Measurements from ENCODE around the gene ACACA.
A peak's percentile ranks its signal among the peaks of the same experiment; 100 is the strongest.
"Not testable (repeated sequence)": the region's sequence is repeated elsewhere in the genome, so short reads cannot be mapped to it uniquely, and the experiment has no call there.

The ACACA gene

DNA sequence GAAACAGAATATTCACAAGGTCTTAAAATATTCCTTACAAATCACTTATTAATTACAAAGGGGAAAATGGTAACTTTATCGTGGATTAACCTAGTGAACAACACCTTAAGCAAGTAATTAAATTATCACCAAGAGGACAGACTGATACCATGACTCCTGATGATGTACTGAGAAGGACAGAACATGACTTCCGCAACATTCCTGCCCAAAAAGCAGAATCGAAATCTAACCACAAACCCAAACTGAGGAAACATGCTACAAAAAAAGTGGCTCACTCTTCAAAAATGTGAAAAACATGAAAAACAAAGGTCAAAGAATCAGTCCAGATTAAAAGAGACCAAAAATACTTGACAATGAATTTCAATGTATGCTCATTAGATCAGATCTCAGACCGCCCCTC is 306.4 kb downstream of the ACACA start:
- no peak for DNase-seq (ENCODE audit: low read depth in 2 of 2)

- DNase-seq (ENCODE audit: low read depth in 2 of 2): no peak
These were observed 307.5 kb downstream of the ACACA start for GRCh38 chr17:37098910-37099664.

- no peak for DNase-seq (ENCODE audit: low read depth in 2 of 2)
These were observed 308.5 kb downstream of the ACACA start for GRCh38 chr17:37098152-37098551.

DNA sequence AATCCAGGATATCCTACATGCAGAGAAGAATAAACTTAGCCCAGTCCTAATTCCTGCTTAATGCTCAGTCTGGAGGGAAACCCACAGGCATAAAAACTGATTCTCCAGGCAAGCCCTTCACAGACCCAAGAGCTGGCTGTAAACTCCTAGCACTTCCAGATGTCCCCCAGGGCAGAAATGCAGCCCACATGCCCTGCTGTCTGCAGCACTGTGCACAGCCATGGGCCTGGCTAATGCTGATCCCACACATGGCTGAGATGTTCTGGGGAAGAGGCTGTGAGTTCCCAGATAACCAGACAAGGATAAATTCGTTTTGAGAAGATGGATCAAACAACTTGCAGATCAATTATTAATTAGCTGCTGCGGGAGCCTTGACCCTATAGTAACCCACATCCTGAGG is 309.5 kb downstream of the ACACA start:
- DNase-seq (ENCODE audit: low read depth in 2 of 2): no peak

DNA sequence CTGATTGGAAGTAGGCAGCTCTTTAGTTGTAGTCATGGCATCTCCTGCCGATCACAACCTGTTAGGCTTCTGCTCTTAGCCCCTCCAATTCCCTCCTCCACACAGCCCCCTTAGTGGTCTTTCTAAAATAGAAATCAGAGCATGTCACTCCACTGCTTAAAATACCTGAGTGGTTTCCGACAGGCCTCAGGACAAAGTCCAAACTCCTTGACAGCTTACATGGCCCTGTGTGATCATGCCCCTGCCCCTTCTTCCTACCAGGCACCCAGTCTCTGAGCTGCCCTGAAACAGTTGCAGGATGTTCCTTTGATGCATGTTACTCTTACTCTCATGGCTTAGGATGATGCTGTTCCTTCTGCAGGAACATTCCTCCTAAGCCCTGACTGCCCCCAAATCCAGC is 310.6 kb downstream of the ACACA start:
- no peak for DNase-seq (ENCODE audit: low read depth in 2 of 2)

DNA sequence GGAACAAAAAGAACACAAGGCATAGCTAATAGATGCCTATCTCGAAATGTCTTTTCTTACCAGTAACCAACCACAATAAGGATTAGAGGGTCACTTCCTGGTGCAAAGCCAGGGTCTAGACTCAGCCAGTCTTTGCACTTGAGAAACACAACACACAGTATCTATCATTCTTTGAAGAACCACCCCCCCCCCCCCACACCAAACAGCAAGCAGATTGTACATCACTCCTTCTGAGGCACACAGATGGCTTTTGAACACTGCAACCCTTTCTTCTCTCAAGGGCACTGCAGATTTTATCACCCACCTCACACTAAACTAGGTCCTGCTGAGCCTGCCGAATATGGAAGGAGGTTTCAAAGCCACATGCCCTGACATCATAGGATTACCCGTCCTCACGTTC is 312.2 kb downstream of the ACACA start:
- DNase-seq (ENCODE audit: low read depth in 2 of 2): no peak

DNA sequence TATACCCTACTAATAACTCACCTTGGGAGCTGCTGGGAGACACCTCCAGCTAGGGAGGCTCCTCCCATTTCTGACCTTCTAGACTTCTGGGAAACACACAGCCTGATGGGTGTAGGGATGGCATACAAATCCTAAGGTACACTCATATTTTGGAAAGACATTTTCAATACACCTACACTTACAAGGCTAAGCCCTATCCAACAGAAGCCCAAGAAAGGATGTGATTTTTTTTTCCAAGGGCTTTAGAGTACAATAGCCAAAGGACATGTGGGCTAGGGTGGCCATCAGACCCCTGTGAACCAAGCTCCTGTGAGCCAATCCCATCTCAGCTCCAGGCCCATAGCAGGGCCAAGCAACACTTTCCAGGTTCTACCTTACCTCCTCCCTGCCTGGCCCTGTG is 313.9 kb downstream of the ACACA start:
- no peak for DNase-seq (ENCODE audit: low read depth in 2 of 2)

GRCh38 chr17:37092071-37092470 is 314.6 kb downstream of the ACACA start:
- no peak for DNase-seq (ENCODE audit: low read depth in 2 of 2)

- no peak for DNase-seq (ENCODE audit: low read depth in 2 of 2)
These were observed 315.7 kb downstream of the ACACA start for GRCh38 chr17:37090941-37091340.

DNA sequence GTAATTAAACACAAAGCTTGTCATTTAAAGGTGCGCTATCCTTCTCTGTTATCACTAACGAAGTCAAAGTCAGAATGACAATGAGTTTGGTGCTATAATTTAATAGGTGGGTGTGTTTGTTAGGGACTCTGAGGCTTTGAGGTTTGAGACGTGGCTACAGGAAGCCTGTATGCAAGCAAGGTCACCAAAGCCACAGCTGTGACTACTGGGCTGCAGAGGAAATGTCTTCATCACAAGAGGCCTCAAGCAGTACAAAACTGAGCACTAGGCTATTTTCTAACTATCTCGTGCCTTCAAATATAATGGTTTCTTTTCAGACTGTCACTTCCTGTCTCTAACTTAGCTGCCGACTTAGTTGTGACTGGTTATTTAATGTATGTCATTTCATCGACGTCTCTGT is 316.7 kb downstream of the ACACA start:
- DNase-seq (ENCODE audit: low read depth in 2 of 2): peak; percentile 32 to 33

GRCh38 chr17:37088913-37089312 is 317.7 kb downstream of the ACACA start:
- DNase-seq (ENCODE audit: low read depth in 2 of 2): no peak

GRCh38 chr17:37088459-37088858 is 318.2 kb downstream of the ACACA start:
- DNase-seq (ENCODE audit: low read depth in 2 of 2): no peak

DNA sequence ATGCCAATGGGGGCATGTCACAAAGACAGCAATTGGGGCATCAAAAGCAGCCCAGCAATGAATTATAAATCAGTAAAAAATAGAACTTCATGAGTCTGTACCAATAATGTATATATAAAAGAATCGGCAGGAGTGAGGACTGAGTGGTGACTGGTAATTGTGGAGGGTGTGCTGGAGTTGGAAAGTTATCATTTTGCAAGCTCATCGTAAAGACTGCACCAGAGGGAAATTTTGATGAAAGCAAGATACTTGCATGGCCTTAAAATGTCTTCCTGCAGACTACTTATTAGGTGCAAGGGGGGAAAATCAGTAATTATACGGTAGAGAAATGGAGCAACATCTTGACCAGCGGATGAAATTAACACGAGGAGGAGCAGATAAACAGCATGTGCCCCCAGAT is 319.0 kb downstream of the ACACA start:
- DNase-seq (ENCODE audit: low read depth in 2 of 2): no peak

DNA sequence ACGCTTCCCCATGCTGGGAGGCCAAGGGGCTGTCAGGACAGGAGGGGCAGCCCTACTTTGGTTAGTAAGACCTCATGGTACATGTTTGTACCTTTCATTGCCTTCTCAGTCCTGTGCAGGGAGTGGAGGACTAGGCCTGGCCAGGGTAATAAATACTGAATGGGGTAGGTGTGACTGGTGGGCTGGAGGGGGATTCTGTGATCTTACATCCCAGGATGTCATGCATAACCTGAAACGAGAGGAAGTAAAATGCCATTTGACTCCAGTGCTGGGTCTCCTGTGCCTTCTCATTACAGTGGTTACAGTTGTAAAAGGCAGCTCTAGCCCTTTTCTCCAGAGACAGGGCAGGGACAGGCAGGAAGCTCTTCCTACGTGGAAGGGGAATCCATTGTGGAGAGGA is 319.7 kb downstream of the ACACA start:
- no peak for DNase-seq (ENCODE audit: low read depth in 2 of 2)

DNA sequence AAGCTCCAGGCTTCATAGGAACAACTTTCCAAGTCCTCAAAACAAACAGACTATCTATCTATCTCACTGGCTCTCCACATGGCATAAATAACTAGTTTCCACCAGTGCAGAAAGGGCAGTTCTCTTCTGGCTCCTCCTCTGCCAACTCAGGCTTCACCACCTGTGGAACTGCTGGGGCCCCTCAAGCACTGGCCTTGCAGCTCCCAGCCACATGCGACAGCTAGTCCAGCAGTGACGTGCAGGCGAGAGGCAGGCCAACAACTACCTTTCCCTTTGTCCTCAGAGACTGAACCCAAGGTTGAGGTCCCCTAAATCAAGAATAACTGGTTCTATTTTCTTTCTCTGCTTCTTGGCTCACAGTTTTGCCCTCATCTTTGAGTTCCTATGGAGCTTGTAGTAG is 320.3 kb downstream of the ACACA start:
- no peak for DNase-seq (ENCODE audit: low read depth in 2 of 2)

DNA sequence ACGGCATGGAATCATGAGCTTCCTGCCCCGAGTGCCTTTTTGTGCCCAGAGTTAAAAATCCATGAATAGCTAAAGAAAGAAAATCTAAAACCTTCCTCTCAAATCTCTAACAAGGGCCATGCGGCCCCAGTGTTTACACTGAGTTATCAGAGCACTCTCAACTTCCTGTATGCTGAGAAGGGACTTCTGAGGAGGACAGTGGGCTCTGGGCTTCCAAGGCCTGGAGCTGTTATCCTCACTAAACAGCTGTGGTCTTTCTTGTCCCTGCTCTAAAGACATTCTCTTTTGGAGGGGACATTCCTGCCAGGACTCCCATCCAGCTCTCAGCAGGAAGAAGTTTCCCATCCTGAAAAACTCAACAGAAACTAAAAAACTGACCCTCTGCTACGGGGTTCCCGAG is 322.3 kb downstream of the ACACA start:
- no peak for DNase-seq (ENCODE audit: low read depth in 2 of 2)

GRCh38 chr17:37083456-37083855 is 323.2 kb downstream of the ACACA start:
- DNase-seq (ENCODE audit: low read depth in 2 of 2): no peak

DNA sequence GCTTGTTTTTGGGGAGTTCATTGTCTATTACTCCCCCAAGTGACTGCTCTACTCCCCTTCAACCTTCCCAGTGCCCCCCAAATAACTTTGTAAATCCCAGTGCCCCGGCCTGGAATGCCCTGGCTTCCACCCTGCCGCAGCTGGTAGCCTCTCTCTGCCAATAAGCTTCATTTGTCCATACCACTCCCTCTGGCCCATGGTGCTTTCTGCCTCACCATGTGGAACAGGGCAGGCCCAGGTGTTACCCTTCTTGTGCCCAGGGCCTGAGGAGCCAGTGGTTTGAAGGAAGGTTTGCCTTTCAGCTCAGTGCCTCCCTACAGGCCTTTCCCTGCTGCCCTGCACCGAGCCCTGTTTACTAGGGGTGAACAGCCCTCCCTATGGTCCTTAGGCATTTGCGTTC is 323.7 kb downstream of the ACACA start:
- no peak for DNase-seq (ENCODE audit: low read depth in 2 of 2)

DNA sequence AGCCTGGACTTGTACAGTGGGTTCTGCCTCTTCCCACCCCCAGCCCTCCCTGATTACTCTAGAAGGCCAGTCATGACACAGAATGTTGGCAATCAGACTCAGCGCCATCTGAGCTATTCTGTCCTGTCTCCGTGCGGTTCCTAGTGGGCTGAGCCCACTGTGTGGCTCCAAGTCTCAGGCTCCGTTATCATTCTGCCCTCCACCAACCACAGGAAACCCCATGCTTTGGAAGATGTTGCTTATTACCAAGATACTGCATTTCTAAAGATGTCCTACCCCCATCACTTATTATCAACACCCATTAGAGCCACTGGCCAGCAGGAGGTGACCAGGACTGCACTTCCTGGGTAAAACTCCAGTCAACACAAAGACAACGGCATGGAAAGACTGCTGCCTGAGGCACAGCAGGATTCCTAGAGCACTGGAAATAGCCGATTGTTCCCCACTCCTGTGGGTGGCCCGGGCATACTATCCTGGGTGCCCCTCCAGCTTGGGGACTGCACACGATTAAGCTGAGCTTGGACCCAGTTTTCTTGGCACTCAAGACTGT is 324.2 kb downstream of the ACACA start:
- no peak for DNase-seq (ENCODE audit: low read depth in 2 of 2)

GRCh38 chr17:37081287-37081686 is 325.3 kb downstream of the ACACA start:
- DNase-seq (ENCODE audit: low read depth in 2 of 2): no peak

DNA sequence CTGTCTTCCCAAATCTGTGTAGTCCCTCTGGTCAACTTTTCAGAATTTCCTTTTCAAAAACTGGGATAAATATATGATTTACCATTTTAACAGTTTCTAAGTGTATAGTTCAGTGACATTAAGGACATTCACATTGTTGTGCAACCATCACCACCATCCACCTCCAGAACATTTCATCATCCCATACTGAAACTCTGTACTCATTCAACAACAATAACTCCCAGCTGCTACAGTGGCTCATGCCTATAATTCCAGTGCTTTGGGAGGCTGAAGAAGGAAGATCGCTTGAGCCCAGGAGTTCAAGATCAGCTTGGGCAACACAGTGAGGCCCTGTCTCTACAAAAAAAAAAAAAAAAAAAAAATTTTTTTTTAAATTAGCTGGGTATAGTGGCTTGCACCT is 326.9 kb downstream of the ACACA start:
- no peak for DNase-seq (ENCODE audit: low read depth in 2 of 2)

DNA sequence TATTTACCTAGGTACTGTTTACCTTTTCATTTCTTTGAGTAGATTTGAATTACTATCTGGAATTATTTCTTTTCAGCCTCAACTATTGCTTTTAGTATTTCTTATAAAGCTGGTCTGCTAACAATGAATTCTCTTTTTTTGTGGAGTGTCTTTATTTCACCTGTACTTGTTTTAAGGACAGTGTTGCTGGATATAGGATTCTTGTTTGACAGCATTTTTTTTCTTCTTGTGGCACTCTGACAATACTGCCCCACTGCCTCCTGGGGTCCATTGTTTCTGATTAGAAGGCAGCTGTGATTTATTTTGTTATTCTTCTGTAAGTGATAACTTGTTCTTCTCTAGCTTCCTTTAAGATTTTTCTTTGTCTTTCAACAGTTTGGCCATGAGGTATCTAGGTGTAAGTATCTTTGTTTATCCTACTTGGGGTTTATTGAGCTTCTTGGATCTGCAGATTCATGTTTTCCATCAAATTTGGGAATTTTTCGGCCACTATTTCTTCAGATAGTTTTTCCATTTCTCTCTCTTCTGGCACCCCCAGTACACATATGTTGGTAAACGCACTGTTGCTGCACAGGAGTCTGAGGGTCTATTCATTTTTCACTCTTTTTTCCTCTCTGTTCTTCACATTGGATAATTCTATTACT is 327.4 kb downstream of the ACACA start:
- no peak for DNase-seq (ENCODE audit: low read depth in 2 of 2)

- not testable (repeated sequence) for DNase-seq (ENCODE audit: low read depth in 2 of 2)
These were observed 333.2 kb downstream of the ACACA start for GRCh38 chr17:37073464-37073863.
